B cell (primary cell): ENCODE results near the gene MPLKIP. TPM values are rescaled to one million over a fixed set of nuclear protein-coding genes. Genes with fewer than 3 reads are reported as not detected.

Experiments used
- ATAC-seq: fragments of 200-7000 bp; cut with Tn5 transposase; one replicate; pipeline ENCODE4 v1.10.0; 2021; ENCODE audit warnings: low read depth, mild to moderate bottlenecking, moderate number of reproducible peaks, moderate library complexity
- CTCF ChIA-PET: fragments of 350-600 bp; sonication (Branson Sonifier 250); formaldehyde crosslinking; loops from one replicate; lab custom pipeline; 2021; ENCODE audit warnings: antibody characterized with exemption, inconsistent platforms; lab: Charles Lee
- POLR2A ChIA-PET: fragments of 350-600 bp; sonication (Branson Sonifier 250); formaldehyde crosslinking; loops from one replicate; lab custom pipeline; 2021; ENCODE audit warnings: antibody characterized with exemption; lab: Charles Lee
- DNase-seq: peaks from one replicate; pipeline ENCODE4 v3.0.0; 2013
- H2AFZ ChIP-seq: 2 replicates; pipeline ENCODE4 v1.6.1; 2012; ENCODE audit warnings: mild to moderate bottlenecking, low read depth, low read length; ENCODE audit not compliant: insufficient read depth, poor library complexity, severe bottlenecking
- H3K27ac ChIP-seq, 2 donors: 1 replicate in 1 of 2; 2 replicates in 1 of 2; pipeline ENCODE4 v1.5.1; 2012 to 2013; ENCODE audit warnings: low read length in 2 of 2, mild to moderate bottlenecking in 2 of 2, moderate library complexity in 1 of 2
- H3K27me3 ChIP-seq, 4 experiments: fragments of 200-600 bp in 1 of 4; sonication (generic) in 1 of 4; replicated peaks in 1 of 4; 1 replicate in 2 of 4; 2 replicates in 2 of 4; pipeline versions ENCODE4 v1.6.1 to v1.7.0; 2013 to 2016; ENCODE audit warnings: low read length in 3 of 4, mild to moderate bottlenecking in 2 of 4, mixed read lengths in 1 of 4, moderate library complexity in 1 of 4; ENCODE audit not compliant: insufficient read depth in 4 of 4, control insufficient read depth in 3 of 4; ENCODE audit errors: control extremely low read depth in 1 of 4
- H3K36me3 ChIP-seq, 2 experiments: replicated peaks in 1 of 2; 1 replicate in 1 of 2; 2 replicates in 1 of 2; pipeline versions ENCODE4 v1.6.1 to v1.7.1; 2013; ENCODE audit warnings: low read length in 1 of 2; ENCODE audit not compliant: insufficient read depth in 2 of 2, control insufficient read depth in 1 of 2; ENCODE audit errors: control extremely low read depth in 1 of 2, extremely low read depth in 1 of 2
- H3K4me1 ChIP-seq, 2 donors: fragments of 200-600 bp in 1 of 2; sonication (generic) in 1 of 2; 1 replicate in 1 of 2; 2 replicates in 1 of 2; pipeline versions ENCODE4 v1.5.1 to v1.6.1; 2013 to 2017; ENCODE audit warnings: low read length in 2 of 2; ENCODE audit not compliant: control insufficient read depth in 2 of 2, insufficient read depth in 2 of 2
- H3K4me2 ChIP-seq: replicated peaks from 2 replicates; pipeline ENCODE3; 2012; ENCODE audit warnings: mild to moderate bottlenecking, low read depth, low read length; ENCODE audit not compliant: poor library complexity, severe bottlenecking
- H3K4me3 ChIP-seq, 5 experiments: fragments of 200-600 bp in 1 of 5; sonication (generic) in 1 of 5; 1 replicate in 3 of 5; 2 replicates in 2 of 5; pipeline versions ENCODE4 v1.5.1 to v1.7.0; 2011 to 2016; ENCODE audit warnings: low read length in 4 of 5, mild to moderate bottlenecking in 4 of 5, low read depth in 2 of 5, control low read depth in 1 of 5, moderate library complexity in 1 of 5; ENCODE audit not compliant: insufficient read depth in 1 of 5; ENCODE audit errors: control extremely low read depth in 1 of 5, extremely low read depth in 1 of 5
- H3K79me2 ChIP-seq: fragments of 200-600 bp; sonication (generic); one replicate; pipeline ENCODE4 v1.6.0; 2016; ENCODE audit warnings: low read length; ENCODE audit not compliant: control insufficient read depth, insufficient read depth
- H3K9ac ChIP-seq: fragments of 200-600 bp; sonication (generic); 2 replicates; pipeline ENCODE4 v1.6.1; 2017; ENCODE audit warnings: mild to moderate bottlenecking, low read length, moderate library complexity
- H3K9me3 ChIP-seq, 3 donors: one replicate each; pipeline versions ENCODE4 v1.6.1 to v1.7.1; 2013; ENCODE audit warnings: low read length in 2 of 3; ENCODE audit not compliant: control insufficient read depth in 2 of 3, insufficient read depth in 1 of 3; ENCODE audit errors: control extremely low read depth in 1 of 3
- H4K20me1 ChIP-seq: 2 replicates; pipeline ENCODE4 v1.6.0; 2012; ENCODE audit warnings: mild to moderate bottlenecking, low read length; ENCODE audit not compliant: insufficient read depth, control insufficient read depth, poor library complexity, severe bottlenecking
- H3K27ac Mint-ChIP-seq: one replicate; pipeline ENCODE4 v1.8.0; 2021; ENCODE audit warnings: mixed read lengths
- H3K27me3 Mint-ChIP-seq: one replicate; pipeline ENCODE4 v1.8.0; 2021; ENCODE audit warnings: mixed read lengths
- H3K4me1 Mint-ChIP-seq: one replicate; pipeline ENCODE4 v1.8.0; 2021; ENCODE audit warnings: mixed read lengths
- H3K4me3 Mint-ChIP-seq: one replicate; pipeline ENCODE4 v1.8.0; 2021; ENCODE audit warnings: mixed read lengths
- H3K9me3 Mint-ChIP-seq: one replicate; pipeline ENCODE4 v1.8.0; 2022; ENCODE audit warnings: mixed read lengths; ENCODE audit not compliant: insufficient read depth
- CTCF ChIP-seq: fragments of 200-600 bp; IDR thresholded peaks from one replicate; pipeline ENCODE4 v1.8.0; 2022; ENCODE audit warnings: antibody characterized with exemption, mild to moderate bottlenecking
- EZH2 ChIP-seq: IDR thresholded peaks from 2 replicates; pipeline ENCODE4 v1.6.1; 2012; ENCODE audit warnings: borderline replicate concordance, low read depth, mild to moderate bottlenecking, moderate library complexity, low read length; ENCODE audit not compliant: insufficient read depth, poor library complexity, severe bottlenecking
- WGBS: methylation state at CpG from one replicate; pipeline ENCODE4 v1.1.5; 2013; ENCODE audit warnings: missing lambda C conversion rate; ENCODE audit not compliant: insufficient coverage; 5-methylcytosine and 5-hydroxymethylcytosine counted together
- intact Hi-C: fragments of 100-400 bp; cut with micrococcal nuclease; formaldehyde crosslinking; loops from one replicate; pipeline ENCODE4 v1.10.0; 2022
- polyA plus RNA-seq: library from polyadenylated mRNA; depleted of rRNA; stranded (reverse); fragments of >200 nt; gene quantifications from 2 replicates; pipeline ENCODE4 v1.2.3, GENCODE V29; 2012
- total RNA-seq, 2 donors: library from RNA; stranded (reverse); fragments of 120-200 nt in 1 of 2; gene quantifications; 1 replicate in 1 of 2; 2 replicates in 1 of 2; pipeline versions ENCODE4 v1.2.3 to v1.2.4, GENCODE V29; 2013 to 2022

The MPLKIP gene
- total and polyA plus RNA-seq, 2 donors (not counting 1 experiment from before 2014, with no cell fraction given) = 23.2 to 34.1 TPM

- peak overlapping the region; percentile 98 for H3K27ac Mint-ChIP-seq
- WGBS = 0% methylated on average over 32 of the region's 36 CpGs
- H3K4me1 ChIP-seq = peaks cover 22 to 24% of the 10 kb centered on the region in 2 donors
- peak; percentile 53 for ATAC-seq
- peak overlapping the region; percentile 84 to 91 for H3K27ac ChIP-seq
- no peaks in the 10 kb centered on the region for H3K27me3 Mint-ChIP-seq
- H3K9me3 ChIP-seq = no peaks in the 10 kb centered on the region
- H3K4me1 Mint-ChIP-seq = peaks cover 33% of the 10 kb centered on the region
- ChIA-PET CTCF (interaction anchor here (0.9 to 2.6 kb wide), 10 partner anchors 38 to 511 kb away, joined by 3 to 12 read pairs (median 4); partner anchors contain the start of gene RALA), POLR2A (interaction anchor here (0.6 to 1.9 kb wide), 2 partner anchors 44 to 184 kb away, joined by 7 to 8 read pairs; partner anchors contain the start of gene CDK13)
- H3K4me3 Mint-ChIP-seq = peak overlapping the region; percentile 95
- DNase-seq = no peak
- H3K9ac ChIP-seq = peak overlapping the region; percentile 95
- peaks cover 0 to 6% of the 10 kb centered on the region in 2 experiments for H3K36me3 ChIP-seq
- peaks cover 12% of the 10 kb centered on the region for H4K20me1 ChIP-seq
- H3K9me3 Mint-ChIP-seq = no peaks in the 10 kb centered on the region
- peaks cover 0 to 3% (median 0%) of the 10 kb centered on the region in 4 experiments for H3K27me3 ChIP-seq
- H3K4me3 ChIP-seq = peak overlapping the region; percentile 87 to 95 (median 94)
- intact Hi-C loops = loop anchor here (1.0 to 10.0 kb wide), 6 partner anchors 184 to 1229 kb away; partner anchors contain the start of genes VPS41 and YAE1
- H2AFZ ChIP-seq = peak overlapping the region; percentile 94
- peaks cover 51% of the 10 kb centered on the region for H3K79me2 ChIP-seq
- TF ChIP-seq CTCF (no peak), EZH2 (no peak)
- peak overlapping the region; percentile 99 for H3K4me2 ChIP-seq
Measured at GRCh38 chr7:40133561-40134427, 628 bp downstream of the MPLKIP start.

GRCh38 chr7:40122940-40123254 is 11.5 kb downstream of the MPLKIP start:
- Histone ChIP-seq H3K4me2 (no peak overlapping the region), H3K79me2 (peaks cover 29% of the 10 kb centered on the region), H3K27ac (no peak overlapping the region), H3K4me1 (peaks cover 4% of the 10 kb centered on the region in 2 donors), H3K9me3 (no peaks in the 10 kb centered on the region), H3K9ac (no peak overlapping the region), H2AFZ (no peak overlapping the region), H3K4me3 (no peak overlapping the region), H3K27me3 (no peaks in the 10 kb centered on the region), H3K36me3 (no peaks in the 10 kb centered on the region), H4K20me1 (no peaks in the 10 kb centered on the region)
- no peaks in the 10 kb centered on the region for H3K27me3 Mint-ChIP-seq
- no peak for DNase-seq
- ChIA-PET POLR2A (no interaction called here), CTCF (no interaction called here)
- H3K4me1 Mint-ChIP-seq = peaks cover 5% of the 10 kb centered on the region
- H3K9me3 Mint-ChIP-seq = no peaks in the 10 kb centered on the region
- no peak for ATAC-seq
- no CpG with 5 or more reads among the region's 2 CpGs for WGBS
- H3K27ac Mint-ChIP-seq = no peak overlapping the region
- TF ChIP-seq EZH2 (no peak), CTCF (no peak)
- intact Hi-C loops = no loop called here
- no peak overlapping the region for H3K4me3 Mint-ChIP-seq
